H1 (cell line): ENCODE data around the gene NUP155. TPM values are rescaled to one million over a fixed set of nuclear protein-coding genes. Genes with fewer than 3 reads are reported as not detected.

Experiments
- CBX5 ChIP-seq: fragments of 300-800, 300-1000 bp; sonication (generic); IDR thresholded peaks from 2 replicates; pipeline ENCODE4 v1.7.1; 2016; ENCODE audit warnings: antibody characterized with exemption, low read length, low read depth
- polyA plus RNA-seq, 7 experiments: library from polyadenylated mRNA; depleted of rRNA in 3 of 7; stranded (reverse) in 5 of 7; unstranded in 2 of 7; fragments of >200 nt in 5 of 7; fragments of 200-250 nt in 2 of 7; gene quantifications; 1 replicate in 5 of 7; 2 replicates in 1 of 7; 4 replicates in 1 of 7; pipeline versions ENCODE4 v1.2.1 to v1.2.3, GENCODE V29; 2011 to 2013; ENCODE audit warnings: missing spikeins in 2 of 7, mixed read lengths in 2 of 7
- total RNA-seq: library from RNA; stranded (reverse); fragmentation: NEBNext Ultra II Directional; extraction: Animal tissue kit (Norgen Biotek cat#: 25700); gene quantifications from 2 replicates; pipeline ENCODE4 v1.2.1, GENCODE V29; 2021

NUP155 gene
- total and polyA plus RNA-seq, 2 of the 8 experiments (the other 6 are each of a cell fraction or from before 2014, with no cell fraction given): 27.1 to 91.6 TPM

- TF ChIP-seq CBX5: no peak
- TF ChIP-seq, all 59 proteins: peak for 0
Measured at GRCh38 chr5:37310360-37310759, 60.5 kb downstream of the NUP155 start (continued).
